Activated CD8-positive, alpha-beta memory T cell treated with anti-CD3 and anti-CD28 coated beads for 4 hours (primary cell): Measurements from ENCODE around the gene A1CF.
"Not testable (repeated sequence)": the region's sequence is repeated elsewhere in the genome, so short reads cannot be mapped to it uniquely, and the experiment has no call there.

Source experiments
- DNase-seq, 2 donors: peaks; one replicate each; pipeline ENCODE4 v3.0.0-alpha.2; 2020; ENCODE audit warnings: low read depth in 2 of 2

A1CF gene

GRCh38 chr10:50788951-50789945, 96.2 kb downstream of the A1CF start:
- no peak for DNase-seq

- not testable (repeated sequence) for DNase-seq
Measured at GRCh38 chr10:50787962-50788361, 97.5 kb downstream of the A1CF start.

- not testable (repeated sequence) for DNase-seq
Measured at GRCh38 chr10:50782017-50782416, 103.4 kb downstream of the A1CF start.

- not testable (repeated sequence) for DNase-seq
Measured at GRCh38 chr10:50780036-50780435, 105.4 kb downstream of the A1CF start.

GRCh38 chr10:50774868-50775267, 110.6 kb downstream of the A1CF start:
- not testable (repeated sequence) for DNase-seq

- DNase-seq = not testable (repeated sequence)
Measured at GRCh38 chr10:50772042-50772441, 113.4 kb downstream of the A1CF start.

- DNase-seq = not testable (repeated sequence)
Measured at GRCh38 chr10:50766774-50767513, 118.5 kb downstream of the A1CF start.
